HFFc6 (cell line): ENCODE results near the gene PAGR1. TPM values are rescaled to one million over a fixed set of nuclear protein-coding genes. Genes with fewer than 3 reads are reported as not detected.

ENCODE experiments used
- DNase-seq: peaks from one replicate; pipeline ENCODE4 v3.0.0-alpha.2; 2018
- H3K27ac Mint-ChIP-seq: 2 replicates; pipeline ENCODE4 v1.8.0; 2020; ENCODE audit warnings: mild to moderate bottlenecking, mixed read lengths
- H3K27me3 Mint-ChIP-seq: 2 replicates; pipeline ENCODE4 v1.8.0; 2021; ENCODE audit warnings: mild to moderate bottlenecking, moderate library complexity, mixed read lengths; ENCODE audit not compliant: insufficient read depth
- H3K36me3 Mint-ChIP-seq: 2 replicates; pipeline ENCODE4 v1.8.0; 2021; ENCODE audit warnings: low read depth, mixed read lengths
- H3K4me1 Mint-ChIP-seq: 2 replicates; pipeline ENCODE4 v1.8.0; 2020; ENCODE audit warnings: low read depth, mixed read lengths
- H3K4me3 Mint-ChIP-seq: 2 replicates; pipeline ENCODE4 v1.8.0; 2020; ENCODE audit warnings: mild to moderate bottlenecking, moderate library complexity, mixed read lengths
- H3K9me3 Mint-ChIP-seq: 2 replicates; pipeline ENCODE4 v1.8.0; 2020; ENCODE audit warnings: mild to moderate bottlenecking, mixed read lengths
- CTCF ChIP-seq: fragments of 200-600 bp; sonication (generic); IDR thresholded peaks from 2 replicates; pipeline ENCODE4 v1.5.0; 2021; ENCODE audit warnings: antibody characterized with exemption, mild to moderate bottlenecking
- total RNA-seq, 6 experiments: library from RNA; stranded (reverse); fragmentation: NEBNext Ultra II Directional; extraction: Animal tissue kit (Norgen Biotek cat#: 25700); gene quantifications; 2 replicates in 1 of 6; 3 replicates in 5 of 6; pipeline ENCODE4 v1.2.3, GENCODE V29; 2021

The PAGR1 gene
- total RNA-seq, 6 experiments from 2014 or later = 12.9 to 19.2 (median 17.7) TPM

- no peak overlapping the region for H3K27ac Mint-ChIP-seq
- H3K4me1 Mint-ChIP-seq = 0 out of 2 replicates have a peak, but pooled peaks cover 5% of the 10 kb centered on the region
- H3K36me3 Mint-ChIP-seq = peaks cover 46% of the 10 kb centered on the region
- no peak overlapping the region for H3K4me3 Mint-ChIP-seq
- H3K27me3 Mint-ChIP-seq = peaks cover 1% of the 10 kb centered on the region
- H3K9me3 Mint-ChIP-seq = no peaks in the 10 kb centered on the region
- no peak for TF ChIP-seq CTCF
- DNase-seq = no peak
These were observed 20.7 kb downstream of the PAGR1 start for GRCh38 chr16:29836623-29837022.

- Mint-ChIP-seq H3K27ac (no peak overlapping the region), H3K27me3 (peaks cover 1% of the 10 kb centered on the region), H3K9me3 (no peaks in the 10 kb centered on the region), H3K4me1 (0 out of 2 replicates have a peak, but pooled peaks cover 5% of the 10 kb centered on the region), H3K4me3 (no peak overlapping the region), H3K36me3 (peaks cover 42% of the 10 kb centered on the region)
- DNase-seq = no peak
- no peak for TF ChIP-seq CTCF
These were observed 21.9 kb downstream of the PAGR1 start for GRCh38 chr16:29837841-29838240.

- Mint-ChIP-seq H3K4me1 (0 out of 2 replicates have a peak, but pooled peaks cover 5% of the 10 kb centered on the region), H3K27me3 (no peaks in the 10 kb centered on the region; the same call in 1 of the 2 replicates), H3K9me3 (no peaks in the 10 kb centered on the region), H3K4me3 (no peak overlapping the region), H3K27ac (no peak overlapping the region), H3K36me3 (peaks cover 41% of the 10 kb centered on the region)
- no peak for TF ChIP-seq CTCF
- no peak for DNase-seq
These were observed 23.9 kb downstream of the PAGR1 start for GRCh38 chr16:29839822-29840221.

GRCh38 chr16:29840240-29840639 lies 24.3 kb downstream of the PAGR1 start:
- H3K36me3 Mint-ChIP-seq = peaks cover 45% of the 10 kb centered on the region
- no peaks in the 10 kb centered on the region for H3K9me3 Mint-ChIP-seq
- H3K27ac Mint-ChIP-seq = no peak overlapping the region
- no peak for TF ChIP-seq CTCF
- H3K4me1 Mint-ChIP-seq = 0 out of 2 replicates have a peak, but pooled peaks cover 5% of the 10 kb centered on the region
- H3K27me3 Mint-ChIP-seq = no peaks in the 10 kb centered on the region; the same call in 1 of the 2 replicates
- DNase-seq = no peak
- H3K4me3 Mint-ChIP-seq = no peak overlapping the region

- Mint-ChIP-seq H3K4me3 (no peak overlapping the region), H3K4me1 (no peaks in the 10 kb centered on the region), H3K9me3 (no peaks in the 10 kb centered on the region), H3K27ac (no peak overlapping the region), H3K36me3 (peaks cover 45% of the 10 kb centered on the region), H3K27me3 (peaks cover 3% of the 10 kb centered on the region; the same call in 1 of the 2 replicates)
- no peak for DNase-seq
- no peak for TF ChIP-seq CTCF
These were observed 25.7 kb downstream of the PAGR1 start for GRCh38 chr16:29841631-29842030.
